ENCODE measurements around the gene HDAC1.
A peak's percentile ranks its signal among the peaks of the same experiment; 100 is the strongest.
"Not testable (repeated sequence)": the region's sequence is repeated elsewhere in the genome, so short reads cannot be mapped to it uniquely, and the experiment has no call there.

HDAC1 gene

GRCh38 chr1:32349211-32349708 is 57.4 kb downstream of the HDAC1 start:
- DNase-seq (ENCODE audit: low read depth in 2 of 2), result no peak

- peak; percentile 63 to 76 for DNase-seq (ENCODE audit: low read depth in 2 of 2)
Observed at GRCh38 chr1:32350785-32351398, 59.0 kb downstream of the HDAC1 start.

- DNase-seq (ENCODE audit: low read depth in 2 of 2), result peak; percentile 73 to 84
Observed at GRCh38 chr1:32351399-32352238, 59.7 kb downstream of the HDAC1 start.

- DNase-seq (ENCODE audit: low read depth in 2 of 2), result no peak
Observed at GRCh38 chr1:32352239-32352745, 60.4 kb downstream of the HDAC1 start.

- no peak for DNase-seq (ENCODE audit: low read depth in 2 of 2)
Observed at GRCh38 chr1:32352831-32353383, 61.0 kb downstream of the HDAC1 start.

- no peak for DNase-seq (ENCODE audit: low read depth in 2 of 2)
Observed at GRCh38 chr1:32353431-32353830, 61.5 kb downstream of the HDAC1 start.

- no peak for DNase-seq (ENCODE audit: low read depth in 2 of 2)
Observed at GRCh38 chr1:32353886-32354570, 62.1 kb downstream of the HDAC1 start.

GRCh38 chr1:32355778-32356177 is 63.9 kb downstream of the HDAC1 start:
- not testable (repeated sequence) for DNase-seq (ENCODE audit: low read depth in 2 of 2)

GRCh38 chr1:32356478-32356877 is 64.6 kb downstream of the HDAC1 start:
- no peak for DNase-seq (ENCODE audit: low read depth in 2 of 2)

- DNase-seq (ENCODE audit: low read depth in 2 of 2), result no peak
Observed at GRCh38 chr1:32357614-32358013, 65.7 kb downstream of the HDAC1 start.

GRCh38 chr1:32358435-32358834 is 66.6 kb downstream of the HDAC1 start:
- no peak for DNase-seq (ENCODE audit: low read depth in 2 of 2)

GRCh38 chr1:32361308-32361673 is 69.4 kb downstream of the HDAC1 start:
- no peak for DNase-seq (ENCODE audit: low read depth in 2 of 2)

- DNase-seq (ENCODE audit: low read depth in 2 of 2), result no peak
Observed at GRCh38 chr1:32361674-32362473, 70.0 kb downstream of the HDAC1 start.

- no peak for DNase-seq (ENCODE audit: low read depth in 2 of 2)
Observed at GRCh38 chr1:32362474-32363313, 70.8 kb downstream of the HDAC1 start, which contains the start of the genes FAM229A and TSSK3. TSS of gene FAM229A (minus strand) at chr1:32362485. CDS start at chr1:32362091, 394 bp downstream. TSS of gene TSSK3 (plus strand) at chr1:32362539. CDS start at chr1:32362702, 163 bp downstream.

GRCh38 chr1:32363713-32364112 is 71.8 kb downstream of the HDAC1 start:
- DNase-seq (ENCODE audit: low read depth in 2 of 2), result no peak

GRCh38 chr1:32364836-32365235 is 73.0 kb downstream of the HDAC1 start:
- no peak for DNase-seq (ENCODE audit: low read depth in 2 of 2)

GRCh38 chr1:32365445-32365844 is 73.6 kb downstream of the HDAC1 start:
- no peak for DNase-seq (ENCODE audit: low read depth in 2 of 2)

- DNase-seq (ENCODE audit: low read depth in 2 of 2), result no peak
Observed at GRCh38 chr1:32367912-32368635, 76.2 kb downstream of the HDAC1 start.

- no peak for DNase-seq (ENCODE audit: low read depth in 2 of 2)
Observed at GRCh38 chr1:32372149-32372756, 80.4 kb downstream of the HDAC1 start.

Measured in stimulated activated CD8-positive, alpha-beta memory T cell treated with anti-CD3 and anti-CD28 coated beads, Interleukin-2, amount 100 ng/mL, for 48 hours (primary cell).